Right renal pelvis (tissue), 4 donors: ENCODE measurements around the gene KIF9. TPM values are rescaled to one million over a fixed set of nuclear protein-coding genes. Genes with fewer than 3 reads are reported as not detected.
"Not testable (repeated sequence)": the region's sequence is repeated elsewhere in the genome, so short reads cannot be mapped to it uniquely, and the experiment has no call there.

Experiments used
- DNase-seq, 4 donors: peaks; one replicate each; pipeline ENCODE4 v3.0.0-alpha.2; 2013; ENCODE audit warnings: low read depth in 4 of 4, low spot score in 3 of 4, missing footprints in 1 of 4
- polyA plus RNA-seq, 4 donors: library from polyadenylated mRNA; unstranded; fragments of 120-200 nt; gene quantifications; one replicate each; pipeline ENCODE4 v1.2.1, GENCODE V29; 2013; ENCODE audit not compliant: insufficient read length in 4 of 4

KIF9 gene
- 10 to 100 TPM; 21.9 to 24.9 (median 23.8) TPM for polyA plus RNA-seq

- DNase-seq, result peak; percentile 89 to 98 (median 92)
Measured at GRCh38 chr3:47282424-47283192, at the start of gene KIF9, which contains the start of gene KLHL18. Gene KIF9, minus strand, starts transcription at chr3:47282799. Its CDS starts 5,425 bp downstream, at chr3:47277374. Gene KLHL18, plus strand, starts transcription at chr3:47282944. Its CDS starts 22 bp downstream, at chr3:47282966.

GRCh38 chr3:47324278-47324865 is 41.8 kb upstream of the KIF9 start:
- DNase-seq, result peak; percentile 59 to 74 (median 64)

DNA sequence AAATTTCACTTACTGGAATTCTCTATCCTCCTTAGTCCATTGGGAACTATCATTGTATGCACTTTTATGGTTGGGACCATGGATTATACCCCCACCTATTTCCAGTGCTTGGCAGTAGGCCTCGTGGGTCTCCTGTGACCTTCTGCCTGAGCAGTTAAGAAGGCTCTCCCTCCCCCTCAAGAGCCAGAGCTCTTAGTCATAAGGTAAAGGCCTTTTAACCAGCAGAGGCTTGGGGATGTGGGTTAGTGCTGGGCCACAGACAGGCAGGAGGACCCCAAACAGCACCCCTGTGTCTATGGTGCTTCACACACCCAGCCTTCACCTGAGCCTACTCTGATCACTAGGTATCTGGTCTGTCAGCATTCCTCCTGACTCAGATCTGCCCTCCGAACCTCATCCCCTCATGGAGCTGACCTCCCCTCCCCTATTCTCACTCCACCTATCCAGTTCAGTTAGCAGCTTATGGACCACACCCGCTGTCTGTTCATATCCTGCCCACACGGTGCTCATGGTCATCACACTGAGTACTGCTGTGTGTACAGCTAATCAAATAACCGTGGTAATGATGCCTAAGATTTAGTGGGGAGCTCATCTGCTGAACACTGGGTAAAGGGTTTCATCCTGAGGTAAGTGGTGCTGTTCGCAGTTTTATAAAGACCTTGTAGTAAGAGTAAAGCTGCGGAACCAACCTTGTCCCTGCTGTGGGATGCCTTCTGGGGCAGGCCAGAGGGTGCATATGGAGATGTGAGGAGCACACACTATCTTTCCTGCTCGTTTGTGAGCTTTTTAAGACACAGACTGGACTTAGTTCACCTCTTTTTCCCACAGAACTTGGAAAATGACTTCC is 41.1 kb upstream of the KIF9 start:
- no peak for DNase-seq

- no peak for DNase-seq
Measured at GRCh38 chr3:47319956-47320355, 37.4 kb upstream of the KIF9 start.

- no peak for DNase-seq
Measured at GRCh38 chr3:47318916-47319315, 36.3 kb upstream of the KIF9 start.

DNA sequence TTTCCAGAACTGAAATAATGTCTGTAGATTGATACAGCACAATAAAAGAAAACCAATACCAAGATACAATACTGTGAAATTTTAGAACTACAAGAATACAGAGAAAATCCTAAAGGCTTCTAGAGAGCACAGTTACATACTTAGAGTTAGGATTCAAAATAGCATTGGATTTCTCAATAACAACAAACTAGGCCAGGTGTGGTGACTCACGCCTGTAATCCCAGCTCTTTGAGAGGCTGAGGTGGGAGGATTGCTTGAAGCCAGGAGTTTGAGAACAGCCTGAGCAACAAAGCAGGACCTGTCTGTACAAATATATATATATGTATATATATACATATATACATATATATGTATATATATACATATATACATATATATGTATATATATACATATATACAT is 33.6 kb upstream of the KIF9 start:
- DNase-seq, result not testable (repeated sequence)

DNA sequence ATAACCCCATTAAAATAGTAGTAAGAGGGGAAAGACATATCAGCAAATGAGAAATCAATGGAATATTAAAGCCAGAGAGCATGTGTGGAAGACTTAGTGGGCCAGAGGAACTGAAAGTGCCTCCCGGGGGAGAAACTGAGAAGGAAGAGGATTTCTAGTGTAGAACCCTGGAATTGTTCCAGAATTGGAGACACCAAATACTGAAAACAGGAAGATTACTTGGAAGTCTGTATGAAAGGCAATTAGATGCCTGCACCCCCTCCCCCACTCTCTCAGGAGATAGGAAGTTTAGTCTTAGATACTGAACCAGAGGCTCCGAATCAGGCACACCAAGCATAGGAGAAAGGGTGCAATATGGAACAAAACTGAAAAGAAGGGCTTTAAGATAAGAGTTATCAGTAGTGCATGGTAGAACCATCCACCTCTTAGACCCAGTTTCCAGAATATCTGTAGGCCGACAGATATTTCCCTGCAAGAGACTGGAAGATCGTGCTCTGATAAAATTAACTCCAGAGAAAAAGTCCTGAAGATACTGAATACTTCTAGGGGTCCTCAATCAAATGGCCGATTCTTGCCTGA is 32.6 kb upstream of the KIF9 start:
- DNase-seq, result no peak

GRCh38 chr3:47314056-47314764 is 31.6 kb upstream of the KIF9 start:
- no peak for DNase-seq

DNA sequence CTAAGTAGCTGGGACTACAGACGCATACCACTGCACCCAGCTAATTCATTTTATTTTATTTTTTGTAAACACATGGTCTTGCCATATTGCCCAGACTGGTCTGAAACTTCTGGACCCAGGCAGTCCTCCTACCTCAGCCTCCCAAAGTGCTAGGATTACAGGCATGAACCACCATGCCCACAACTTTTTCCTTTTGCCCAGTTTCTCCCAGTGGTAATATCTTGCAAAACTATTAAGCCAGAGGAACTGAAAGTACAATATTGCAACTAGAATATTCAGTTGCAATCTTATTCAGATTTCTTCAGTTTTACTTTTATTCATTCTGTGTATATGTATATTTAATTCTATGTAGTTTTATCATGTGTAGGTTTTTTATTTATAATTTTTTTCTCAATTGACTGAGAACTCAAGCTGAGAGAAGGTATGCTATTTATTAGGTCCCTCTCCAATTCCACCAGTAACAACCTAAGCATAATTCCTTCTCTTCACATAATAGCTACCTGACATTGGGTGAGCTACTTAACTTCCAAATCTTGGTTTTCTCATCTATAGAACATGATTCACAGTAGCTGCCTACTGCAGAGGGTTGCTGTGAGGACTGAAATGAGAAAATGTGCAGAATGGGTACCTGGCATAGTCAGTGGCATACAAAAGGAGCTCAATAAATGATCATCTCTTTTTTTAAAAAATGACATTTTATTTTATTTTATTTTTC is 30.9 kb upstream of the KIF9 start:
- DNase-seq, result no peak

DNA sequence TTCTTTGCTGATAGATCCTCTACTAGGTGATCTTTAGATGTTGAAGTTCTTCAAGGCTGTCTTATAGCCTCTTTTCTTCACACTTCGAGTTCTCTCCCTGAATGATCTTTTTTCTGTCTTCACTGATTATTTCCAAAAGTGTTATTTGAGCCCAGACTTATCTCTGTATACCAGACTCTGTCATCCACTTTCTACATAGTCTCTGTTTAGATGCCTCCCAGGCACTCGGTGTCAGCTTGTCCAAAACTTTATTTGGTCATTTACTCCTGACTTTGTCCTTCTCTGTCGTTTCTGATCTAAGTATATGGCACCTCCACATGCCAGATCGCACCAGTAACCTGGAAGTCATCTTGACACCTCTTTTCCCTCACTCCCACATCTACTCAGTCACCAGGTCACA is 27.8 kb upstream of the KIF9 start:
- DNase-seq, result no peak

GRCh38 chr3:47309231-47309630 is 26.6 kb upstream of the KIF9 start:
- DNase-seq, result not testable (repeated sequence)

GRCh38 chr3:47306022-47306421 is 23.4 kb upstream of the KIF9 start:
- no peak for DNase-seq

GRCh38 chr3:47301456-47301855 is 18.9 kb upstream of the KIF9 start:
- no peak for DNase-seq

DNA sequence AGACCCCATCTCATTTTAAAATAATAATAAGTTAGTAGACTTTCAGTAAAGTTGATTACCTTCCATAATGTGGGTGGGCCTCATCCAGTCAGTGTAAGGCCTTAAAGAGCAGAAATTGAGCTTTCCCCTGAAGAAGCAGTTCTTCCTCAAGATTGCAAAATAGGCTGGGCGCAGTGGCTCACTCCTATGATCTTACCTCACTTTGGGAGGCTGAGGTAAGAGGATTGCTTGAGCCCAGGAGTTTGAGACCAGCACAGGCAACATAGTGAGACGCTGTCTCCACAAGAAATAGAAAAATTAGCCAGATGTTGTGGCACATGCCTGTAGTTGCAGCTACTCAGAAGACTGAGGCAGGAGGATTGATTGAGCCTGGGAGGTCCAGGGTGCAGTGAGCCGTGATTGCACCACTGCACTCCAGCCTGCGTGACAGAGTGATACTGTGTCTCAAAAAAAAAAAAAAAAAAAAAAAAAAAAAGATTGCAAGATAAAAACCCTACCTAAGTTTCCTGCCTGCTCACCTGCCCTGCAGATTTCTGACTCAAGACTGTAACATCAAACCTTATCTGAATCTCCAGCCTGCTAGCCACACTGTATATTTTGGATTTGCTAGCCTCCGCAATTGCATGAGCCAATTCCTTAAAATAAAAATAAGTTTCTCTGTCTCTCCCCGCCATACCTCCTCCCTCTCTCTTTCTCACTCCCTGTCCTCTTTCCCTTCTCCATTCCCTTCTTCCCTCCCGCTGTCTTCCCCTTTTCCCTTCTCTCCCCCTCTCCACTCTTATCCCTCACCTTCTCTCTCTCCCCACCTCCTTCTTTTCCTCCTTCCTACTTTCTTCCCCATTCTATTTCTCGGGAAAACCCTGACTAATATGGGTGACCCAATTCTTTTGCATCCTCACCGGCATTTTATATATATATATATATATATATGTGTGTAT is 17.1 kb upstream of the KIF9 start:
- no peak for DNase-seq

- DNase-seq, result no peak
Measured at GRCh38 chr3:47298439-47298838, 15.8 kb upstream of the KIF9 start.

DNA sequence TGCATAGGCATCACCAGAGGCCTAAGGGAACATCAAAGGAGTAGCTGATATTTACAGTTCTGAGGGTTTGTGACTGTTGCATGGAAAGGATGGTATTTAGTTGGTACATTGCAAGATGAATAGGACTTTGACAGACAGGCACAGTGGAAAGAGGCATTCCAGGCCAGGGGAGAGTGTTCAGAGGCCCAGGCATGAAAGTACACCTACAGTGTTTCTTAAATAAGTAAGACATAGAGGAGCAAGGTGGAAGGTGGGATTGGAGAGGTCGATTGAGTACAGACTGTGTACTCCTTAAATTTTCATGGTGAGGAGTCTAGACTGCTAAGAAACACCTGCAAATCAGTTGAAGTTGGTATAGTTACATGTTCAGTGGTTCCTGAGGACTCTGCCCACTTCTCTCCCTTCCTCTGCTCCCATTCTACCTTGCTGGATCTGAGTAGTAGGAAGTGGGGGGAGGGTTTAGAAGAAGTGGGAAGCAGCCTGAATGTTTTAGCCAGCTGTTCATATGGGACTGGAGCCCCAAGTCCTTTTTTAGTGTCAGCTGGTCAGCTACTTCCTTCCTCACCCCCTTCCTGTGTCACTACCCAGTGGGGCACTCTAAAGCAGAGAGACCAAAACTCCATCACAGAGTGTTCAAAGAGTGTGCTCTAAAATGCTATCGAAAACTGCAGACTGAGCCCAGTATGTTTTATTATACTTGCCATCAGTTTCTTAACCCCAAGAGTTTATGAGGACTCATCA is 14.1 kb upstream of the KIF9 start:
- DNase-seq, result no peak

DNA sequence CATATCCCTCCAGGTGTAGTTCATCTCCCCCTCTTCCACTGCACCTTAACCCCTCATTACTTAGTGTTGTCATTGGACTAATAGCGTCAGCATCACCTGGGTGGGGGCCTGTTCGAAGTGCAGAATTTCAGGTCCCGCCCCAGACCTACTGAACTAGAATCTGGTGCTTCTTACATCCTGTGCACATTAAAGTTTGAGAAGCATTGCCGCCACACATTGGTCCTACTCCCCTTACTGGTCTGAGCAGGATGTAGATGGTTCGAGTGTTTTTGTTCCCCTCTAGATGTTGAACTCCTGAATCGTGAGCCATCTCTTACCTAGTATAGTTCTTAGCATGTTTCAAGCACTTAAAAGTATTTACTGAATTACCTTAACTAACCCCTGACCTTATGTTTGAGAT is 13.4 kb upstream of the KIF9 start:
- DNase-seq, result no peak

GRCh38 chr3:47295322-47295721 is 12.7 kb upstream of the KIF9 start:
- no peak for DNase-seq
